ENCODE results near the gene KRTAP19-2. TPM values are rescaled to one million over a fixed set of nuclear protein-coding genes. Genes with fewer than 3 reads are reported as not detected.

KRTAP19-2 gene
- polyA plus RNA-seq, 2 of the 4 experiments (the other 2 are of a cell fraction), result not detected

DNA sequence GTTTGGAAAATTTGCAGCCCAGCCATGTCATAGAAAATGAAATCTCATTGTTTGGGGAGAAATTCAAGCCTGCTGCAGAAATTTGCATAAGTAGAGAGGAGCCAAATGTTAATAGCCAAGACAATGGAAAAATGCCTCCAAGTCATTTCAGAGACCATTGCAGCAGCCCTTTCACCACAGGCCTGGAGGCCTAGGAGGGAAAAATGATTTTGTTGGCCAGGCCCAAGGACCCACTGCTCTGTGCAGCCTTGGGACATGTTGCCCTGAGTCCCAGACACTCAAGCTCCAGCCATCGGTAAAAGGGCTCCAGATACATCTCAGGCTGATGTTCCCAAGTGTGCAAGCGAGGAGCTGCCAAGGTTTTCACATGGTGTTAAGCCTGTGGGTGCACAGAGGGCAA is 1.1 kb downstream of the KRTAP19-2 start:
- no peak overlapping the region for H3K27ac ChIP-seq
- H3K4me1 ChIP-seq, result no peaks in the 10 kb centered on the region
- H3K9me3 ChIP-seq, result no peaks in the 10 kb centered on the region
- no peak overlapping the region for H3K4me2 ChIP-seq
- DNase-seq (ENCODE audit: low read depth in 1 of 2, low spot score in 1 of 2), result no peak
- TF ChIP-seq, protein P1, sequence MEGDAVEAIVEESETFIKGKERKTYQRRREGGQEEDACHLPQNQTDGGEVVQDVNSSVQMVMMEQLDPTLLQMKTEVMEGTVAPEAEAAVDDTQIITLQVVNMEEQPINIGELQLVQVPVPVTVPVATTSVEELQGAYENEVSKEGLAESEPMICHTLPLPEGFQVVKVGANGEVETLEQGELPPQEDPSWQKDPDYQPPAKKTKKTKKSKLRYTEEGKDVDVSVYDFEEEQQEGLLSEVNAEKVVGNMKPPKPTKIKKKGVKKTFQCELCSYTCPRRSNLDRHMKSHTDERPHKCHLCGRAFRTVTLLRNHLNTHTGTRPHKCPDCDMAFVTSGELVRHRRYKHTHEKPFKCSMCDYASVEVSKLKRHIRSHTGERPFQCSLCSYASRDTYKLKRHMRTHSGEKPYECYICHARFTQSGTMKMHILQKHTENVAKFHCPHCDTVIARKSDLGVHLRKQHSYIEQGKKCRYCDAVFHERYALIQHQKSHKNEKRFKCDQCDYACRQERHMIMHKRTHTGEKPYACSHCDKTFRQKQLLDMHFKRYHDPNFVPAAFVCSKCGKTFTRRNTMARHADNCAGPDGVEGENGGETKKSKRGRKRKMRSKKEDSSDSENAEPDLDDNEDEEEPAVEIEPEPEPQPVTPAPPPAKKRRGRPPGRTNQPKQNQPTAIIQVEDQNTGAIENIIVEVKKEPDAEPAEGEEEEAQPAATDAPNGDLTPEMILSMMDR (IDR thresholded peaks at IDR 0.05), result no peak
- 0% methylated on average over 1 of the region's 2 CpGs for WGBS (ENCODE audit: missing lambda C conversion rate)
- no peak overlapping the region for H3K4me3 ChIP-seq
- ChIA-PET POLR2A (no interaction called here), CTCF (no interaction called here)
- no peak for FAIRE-seq
- no peak for ATAC-seq

DNA sequence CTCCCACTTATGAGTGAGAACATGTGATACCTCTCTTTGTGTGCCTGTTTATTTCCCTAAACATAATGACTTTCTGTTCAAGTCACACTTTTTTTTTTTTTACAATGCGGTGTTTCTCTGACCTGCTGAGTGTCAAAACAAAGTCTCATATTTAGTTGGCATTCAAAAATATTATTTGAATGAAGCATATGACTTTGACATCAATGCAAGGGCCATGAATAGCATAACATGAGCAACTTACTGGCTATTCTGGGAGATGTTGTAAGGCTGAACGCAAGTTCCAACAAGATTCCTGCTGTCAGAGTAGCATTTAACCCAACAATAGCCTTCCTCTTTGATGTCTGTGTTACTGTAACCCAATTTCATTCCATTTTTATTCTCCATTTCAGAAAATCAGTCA is 5.1 kb downstream of the KRTAP19-2 start:
- Histone ChIP-seq H3K27ac (no peak overlapping the region), H3K4me3 (no peak overlapping the region), H3K4me2 (no peak overlapping the region), H3K9me3 (no peaks in the 10 kb centered on the region), H3K4me1 (no peaks in the 10 kb centered on the region)
- TF ChIP-seq ZSCAN20 (CRISPR knock-in tag; IDR thresholded peaks at IDR 0.05) (no peak), SREBF2 (IDR thresholded peaks at IDR 0.05) (no peak), EHF (CRISPR knock-in tag; IDR thresholded peaks at IDR 0.05) (no peak), TFCP2L1 (CRISPR knock-in tag; IDR thresholded peaks at IDR 0.05) (no peak), SMC3 (IDR thresholded peaks at IDR 0.05) (no peak), JUNB (IDR thresholded peaks at IDR 0.05) (no peak), ZC3H11A (IDR thresholded peaks at IDR 0.05) (no peak)
- TF ChIP-seq, protein P2, sequence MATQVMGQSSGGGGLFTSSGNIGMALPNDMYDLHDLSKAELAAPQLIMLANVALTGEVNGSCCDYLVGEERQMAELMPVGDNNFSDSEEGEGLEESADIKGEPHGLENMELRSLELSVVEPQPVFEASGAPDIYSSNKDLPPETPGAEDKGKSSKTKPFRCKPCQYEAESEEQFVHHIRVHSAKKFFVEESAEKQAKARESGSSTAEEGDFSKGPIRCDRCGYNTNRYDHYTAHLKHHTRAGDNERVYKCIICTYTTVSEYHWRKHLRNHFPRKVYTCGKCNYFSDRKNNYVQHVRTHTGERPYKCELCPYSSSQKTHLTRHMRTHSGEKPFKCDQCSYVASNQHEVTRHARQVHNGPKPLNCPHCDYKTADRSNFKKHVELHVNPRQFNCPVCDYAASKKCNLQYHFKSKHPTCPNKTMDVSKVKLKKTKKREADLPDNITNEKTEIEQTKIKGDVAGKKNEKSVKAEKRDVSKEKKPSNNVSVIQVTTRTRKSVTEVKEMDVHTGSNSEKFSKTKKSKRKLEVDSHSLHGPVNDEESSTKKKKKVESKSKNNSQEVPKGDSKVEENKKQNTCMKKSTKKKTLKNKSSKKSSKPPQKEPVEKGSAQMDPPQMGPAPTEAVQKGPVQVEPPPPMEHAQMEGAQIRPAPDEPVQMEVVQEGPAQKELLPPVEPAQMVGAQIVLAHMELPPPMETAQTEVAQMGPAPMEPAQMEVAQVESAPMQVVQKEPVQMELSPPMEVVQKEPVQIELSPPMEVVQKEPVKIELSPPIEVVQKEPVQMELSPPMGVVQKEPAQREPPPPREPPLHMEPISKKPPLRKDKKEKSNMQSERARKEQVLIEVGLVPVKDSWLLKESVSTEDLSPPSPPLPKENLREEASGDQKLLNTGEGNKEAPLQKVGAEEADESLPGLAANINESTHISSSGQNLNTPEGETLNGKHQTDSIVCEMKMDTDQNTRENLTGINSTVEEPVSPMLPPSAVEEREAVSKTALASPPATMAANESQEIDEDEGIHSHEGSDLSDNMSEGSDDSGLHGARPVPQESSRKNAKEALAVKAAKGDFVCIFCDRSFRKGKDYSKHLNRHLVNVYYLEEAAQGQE (IDR thresholded peaks at IDR 0.05), result no peak
- ATAC-seq (no peak), FAIRE-seq (no peak), DNase-seq (ENCODE audit: low read depth in 1 of 2, low spot score in 1 of 2) (no peak)
- ChIA-PET POLR2A (no interaction called here), CTCF (no interaction called here)
- WGBS (ENCODE audit: missing lambda C conversion rate), result 3% methylated on average over 2 of the region's 2 CpGs

DNA sequence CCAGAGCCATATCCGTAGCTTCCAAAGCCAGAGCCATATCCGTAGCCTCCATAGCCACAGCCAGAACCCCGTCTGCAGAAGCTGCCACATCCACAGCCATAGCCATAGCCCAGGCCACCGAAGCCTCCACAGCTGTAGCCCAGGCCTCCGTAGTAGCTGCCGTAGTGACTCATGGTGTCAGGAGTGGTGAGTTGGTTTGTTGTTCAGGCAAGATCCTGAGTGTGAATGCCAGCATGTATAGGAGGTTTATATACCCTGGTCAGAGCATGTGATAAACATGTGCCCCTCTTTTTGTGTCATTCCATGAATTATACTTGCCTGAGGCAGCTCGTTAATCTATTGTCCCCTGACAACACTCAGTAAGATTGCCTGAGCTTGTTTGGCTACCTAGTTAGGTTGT is 7.1 kb downstream of the KRTAP19-2 start, which contains the start of gene KRTAP19-1:
TSS of gene KRTAP19-1 (minus strand) at position 223 of the 400 bp plus-strand sequence. CDS start at position 173, 50 bp downstream.
- ATAC-seq (no peak), DNase-seq (ENCODE audit: low read depth in 1 of 2, low spot score in 1 of 2) (no peak), FAIRE-seq (no peak)
- ChIA-PET POLR2A (no interaction called here), CTCF (interaction anchor here (0.8 kb wide), 1 partner anchor 16 kb away, joined by 3 read pairs; no protein-coding TSS in a partner anchor)
- Histone ChIP-seq H3K4me2 (no peak within 1 kb of the TSS), H3K27ac (no peak within 1 kb of the TSS), H3K4me1 (no peaks in the 10 kb centered on the region), H3K9me3 (no peaks in the 10 kb centered on the region), H3K4me3 (no peak within 1 kb of the TSS)
- WGBS (ENCODE audit: missing lambda C conversion rate), result 3% methylated on average over 6 of the region's 7 CpGs
- TF ChIP-seq ZC3H11A (IDR thresholded peaks at IDR 0.05), result no peak
- TF ChIP-seq FOSL2 (IDR thresholded peaks at IDR 0.05), result no peak
- TF ChIP-seq FOSL2 (CRISPR knock-in tag; IDR thresholded peaks at IDR 0.05), result no peak
- TF ChIP-seq GATA3 (IDR thresholded peaks at IDR 0.05; ENCODE audit: borderline replicate concordance), result no peak

DNA sequence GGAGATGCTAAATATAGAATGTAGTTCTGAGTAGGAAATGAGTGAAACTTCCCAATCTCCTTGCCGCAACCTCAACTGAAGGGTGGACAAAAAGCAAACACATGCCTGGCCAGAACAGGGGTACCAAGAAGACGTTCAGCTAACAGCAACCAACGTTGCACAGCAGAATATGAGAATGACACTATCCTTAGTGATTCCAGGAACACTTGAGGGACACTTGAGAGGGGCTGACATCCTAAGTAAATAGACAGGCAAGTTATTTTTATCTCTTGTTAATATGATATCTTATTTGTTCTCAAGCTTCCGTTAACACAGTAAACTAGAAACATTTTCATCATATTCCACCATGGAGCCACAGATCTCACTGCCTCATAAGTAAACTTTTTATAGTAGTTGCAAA is 8.0 kb downstream of the KRTAP19-2 start:
- H3K4me2 ChIP-seq, result no peak overlapping the region
- ChIA-PET POLR2A (no interaction called here), CTCF (interaction anchor here (0.8 kb wide), 1 partner anchor 15 kb away, joined by 3 read pairs; no protein-coding TSS in a partner anchor)
- TF ChIP-seq BHLHE40 (IDR thresholded peaks at IDR 0.05; ENCODE audit: low read depth, low read length), result no peak
- TF ChIP-seq POLR2AphosphoS2 (conservative IDR thresholded peaks at IDR 0.05; ENCODE audit: low read length), result no peak
- DNase-seq (ENCODE audit: low read depth in 1 of 2, low spot score in 1 of 2), result no peak
- WGBS (ENCODE audit: missing lambda C conversion rate), result 0% methylated on average over 4 of the region's 4 CpGs
- FAIRE-seq, result no peak
- H3K27ac ChIP-seq, result no peak overlapping the region
- H3K4me1 ChIP-seq, result no peaks in the 10 kb centered on the region
- no peak for ATAC-seq
- H3K9me3 ChIP-seq, result no peaks in the 10 kb centered on the region
- no peak overlapping the region for H3K4me3 ChIP-seq
